ENCODE data around the gene GPX4.

DNA sequence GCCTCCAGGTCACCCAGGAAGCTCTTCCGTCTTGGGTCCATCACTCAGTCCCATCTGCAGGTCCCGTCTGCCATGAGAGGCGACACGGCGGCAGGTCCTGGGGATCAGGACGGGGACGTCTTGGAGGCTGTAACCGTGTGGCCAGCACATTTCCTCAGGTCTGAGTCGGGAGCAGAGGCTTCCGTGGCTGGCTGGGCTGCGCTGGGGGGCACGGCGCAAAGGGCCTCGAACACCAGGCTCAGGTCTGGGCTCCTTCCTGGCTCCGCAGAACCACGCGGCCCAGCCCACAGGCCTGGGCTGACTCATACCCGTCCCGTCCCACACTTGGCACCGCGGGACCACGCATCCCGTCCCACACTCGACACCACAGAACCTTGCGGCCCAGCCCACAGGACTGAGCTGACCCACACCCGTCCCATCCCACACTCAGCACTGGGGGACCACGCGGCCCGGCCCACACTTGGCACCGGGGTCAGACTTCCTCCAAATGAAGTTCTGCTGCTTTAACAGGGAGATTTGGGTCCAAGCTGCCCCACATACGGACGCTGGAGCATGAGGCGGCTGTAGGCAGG is 40.1 kb downstream of the GPX4 start:
- TF ChIP-seq, protein P1, sequence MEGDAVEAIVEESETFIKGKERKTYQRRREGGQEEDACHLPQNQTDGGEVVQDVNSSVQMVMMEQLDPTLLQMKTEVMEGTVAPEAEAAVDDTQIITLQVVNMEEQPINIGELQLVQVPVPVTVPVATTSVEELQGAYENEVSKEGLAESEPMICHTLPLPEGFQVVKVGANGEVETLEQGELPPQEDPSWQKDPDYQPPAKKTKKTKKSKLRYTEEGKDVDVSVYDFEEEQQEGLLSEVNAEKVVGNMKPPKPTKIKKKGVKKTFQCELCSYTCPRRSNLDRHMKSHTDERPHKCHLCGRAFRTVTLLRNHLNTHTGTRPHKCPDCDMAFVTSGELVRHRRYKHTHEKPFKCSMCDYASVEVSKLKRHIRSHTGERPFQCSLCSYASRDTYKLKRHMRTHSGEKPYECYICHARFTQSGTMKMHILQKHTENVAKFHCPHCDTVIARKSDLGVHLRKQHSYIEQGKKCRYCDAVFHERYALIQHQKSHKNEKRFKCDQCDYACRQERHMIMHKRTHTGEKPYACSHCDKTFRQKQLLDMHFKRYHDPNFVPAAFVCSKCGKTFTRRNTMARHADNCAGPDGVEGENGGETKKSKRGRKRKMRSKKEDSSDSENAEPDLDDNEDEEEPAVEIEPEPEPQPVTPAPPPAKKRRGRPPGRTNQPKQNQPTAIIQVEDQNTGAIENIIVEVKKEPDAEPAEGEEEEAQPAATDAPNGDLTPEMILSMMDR (IDR thresholded peaks at IDR 0.05; ENCODE audit: low read length): no peak
- no peak for TF ChIP-seq EZH2 (IDR thresholded peaks at IDR 0.05; ENCODE audit: borderline replicate concordance, low read length)

All from OCI-LY1 (cell line).